Progenitor cell of endocrine pancreas (in vitro differentiated cells): ENCODE measurements around the gene BCL2L12. TPM values are rescaled to one million over a fixed set of nuclear protein-coding genes. Genes with fewer than 3 reads are reported as not detected.

ENCODE experiments used
- DNase-seq: peaks from one replicate; pipeline ENCODE4 v3.0.0; 2021; ENCODE audit warnings: low spot score; ENCODE audit not compliant: unreplicated experiment
- H3K27ac Mint-ChIP-seq: 2 replicates; pipeline ENCODE4 v1.8.0; 2021; ENCODE audit warnings: mild to moderate bottlenecking, moderate library complexity, mixed read lengths
- H3K27me3 Mint-ChIP-seq: 2 replicates; pipeline ENCODE4 v1.8.0; 2021; ENCODE audit warnings: mixed read lengths
- H3K36me3 Mint-ChIP-seq: 2 replicates; pipeline ENCODE4 v1.8.0; 2022; ENCODE audit warnings: mixed read lengths; ENCODE audit not compliant: insufficient read depth
- H3K4me1 Mint-ChIP-seq: 2 replicates; pipeline ENCODE4 v1.8.0; 2021; ENCODE audit warnings: low read depth, mixed read lengths
- H3K4me3 Mint-ChIP-seq: 2 replicates; pipeline ENCODE4 v1.8.0; 2021; ENCODE audit warnings: low read depth, mild to moderate bottlenecking, moderate library complexity, mixed read lengths
- H3K9me3 Mint-ChIP-seq: 2 replicates; pipeline ENCODE4 v1.8.0; 2021; ENCODE audit warnings: low read depth, mixed read lengths
- CTCF ChIP-seq: fragments of 200-600 bp; sonication (generic); IDR thresholded peaks from one replicate; pipeline ENCODE4 v1.5.0; 2021; ENCODE audit warnings: antibody characterized with exemption, mild to moderate bottlenecking; ENCODE audit not compliant: unreplicated experiment
- total RNA-seq: library from RNA; stranded (reverse); gene quantifications from 2 replicates; pipeline ENCODE4 v1.2.1, GENCODE V29; 2021

BCL2L12 gene
- total RNA-seq, 1 donor from 2014 or later: 59.0 TPM

- no peaks in the 10 kb centered on the region for H3K27me3 Mint-ChIP-seq
- TF ChIP-seq CTCF: no peak
- no peak for DNase-seq
- H3K27ac Mint-ChIP-seq: no peak overlapping the region
- peaks cover 17% of the 10 kb centered on the region for H3K4me1 Mint-ChIP-seq
- no peak overlapping the region for H3K4me3 Mint-ChIP-seq
- no peaks in the 10 kb centered on the region for H3K9me3 Mint-ChIP-seq
- H3K36me3 Mint-ChIP-seq: peaks cover 22% of the 10 kb centered on the region
Measured at GRCh38 chr19:49681830-49682229, 16.1 kb downstream of the BCL2L12 start.

GRCh38 chr19:49682274-49682673 lies 16.5 kb downstream of the BCL2L12 start:
- Mint-ChIP-seq H3K9me3 (no peaks in the 10 kb centered on the region), H3K4me1 (peaks cover 17% of the 10 kb centered on the region), H3K27ac (no peak overlapping the region), H3K27me3 (no peaks in the 10 kb centered on the region), H3K36me3 (peaks cover 24% of the 10 kb centered on the region), H3K4me3 (no peak overlapping the region)
- no peak for TF ChIP-seq CTCF
- DNase-seq: no peak

- DNase-seq: no peak
- H3K27me3 Mint-ChIP-seq: no peaks in the 10 kb centered on the region
- no peak overlapping the region for H3K27ac Mint-ChIP-seq
- peaks cover 25% of the 10 kb centered on the region for H3K36me3 Mint-ChIP-seq
- no peak overlapping the region for H3K4me3 Mint-ChIP-seq
- no peaks in the 10 kb centered on the region for H3K9me3 Mint-ChIP-seq
- TF ChIP-seq CTCF: no peak
- H3K4me1 Mint-ChIP-seq: peaks cover 11% of the 10 kb centered on the region
Measured at GRCh38 chr19:49683814-49684250, 18.1 kb downstream of the BCL2L12 start.

- peaks cover 11% of the 10 kb centered on the region for H3K4me1 Mint-ChIP-seq
- H3K27me3 Mint-ChIP-seq: no peaks in the 10 kb centered on the region
- peaks cover 25% of the 10 kb centered on the region for H3K36me3 Mint-ChIP-seq
- no peaks in the 10 kb centered on the region for H3K9me3 Mint-ChIP-seq
- no peak overlapping the region for H3K4me3 Mint-ChIP-seq
- no peak overlapping the region for H3K27ac Mint-ChIP-seq
- TF ChIP-seq CTCF: peak; percentile 38
- DNase-seq: no peak
Measured at GRCh38 chr19:49684251-49684982, 18.7 kb downstream of the BCL2L12 start.

GRCh38 chr19:49684983-49685553 lies 19.3 kb downstream of the BCL2L12 start:
- Mint-ChIP-seq H3K9me3 (no peaks in the 10 kb centered on the region), H3K4me3 (no peak overlapping the region), H3K4me1 (peaks cover 7% of the 10 kb centered on the region), H3K27ac (no peak overlapping the region), H3K27me3 (no peaks in the 10 kb centered on the region), H3K36me3 (peaks cover 25% of the 10 kb centered on the region)
- DNase-seq: no peak
- TF ChIP-seq CTCF: no peak
